HEK293T (cell line): Measurements from ENCODE around the gene PCSK2.

Source experiments
- CTCF ChIA-PET: fragments of 350-600 bp; formaldehyde crosslinking; extraction: SDS; loops from one replicate; lab custom pipeline; 2021; ENCODE audit warnings: antibody characterized with exemption, inconsistent platforms; lab: Yijun Ruan, JAX
- POLR2A ChIA-PET: fragments of 350-600 bp; formaldehyde crosslinking; extraction: SDS; loops from one replicate; lab custom pipeline; 2020; ENCODE audit warnings: antibody characterized with exemption, inconsistent platforms; lab: Yijun Ruan, JAX
- DNase-seq: peaks from one replicate; pipeline ENCODE4 v3.0.0; 2012; ENCODE audit warnings: mixed read lengths; ENCODE audit errors: extremely low spot score
- ARNT ChIP-seq: fragments of 450-650 bp; IDR thresholded peaks from 2 replicates; pipeline ENCODE4 v1.6.1; 2017; ENCODE audit warnings: mild to moderate bottlenecking
- BHLHE40 ChIP-seq: fragments of 450-650 bp; IDR thresholded peaks from 2 replicates; pipeline ENCODE4 v1.6.1; 2016; ENCODE audit warnings: mild to moderate bottlenecking, moderate library complexity, borderline replicate concordance
- CTBP1 ChIP-seq: fragments of 450-650 bp; IDR thresholded peaks from 2 replicates; pipeline ENCODE4 v1.6.1; 2016; ENCODE audit warnings: borderline replicate concordance
- ELF4 ChIP-seq: fragments of 450-650 bp; IDR thresholded peaks from 2 replicates; pipeline ENCODE4 v1.6.1; 2017; ENCODE audit warnings: antibody characterized with exemption
- FOXA1 ChIP-seq: fragments of 450-650 bp; IDR thresholded peaks from 2 replicates; pipeline ENCODE4 v1.6.1; 2016; ENCODE audit warnings: mild to moderate bottlenecking
- FOXK2 ChIP-seq: fragments of 450-650 bp; IDR thresholded peaks from 2 replicates; pipeline ENCODE4 v1.6.1; 2016; ENCODE audit warnings: mild to moderate bottlenecking
- FOXM1 ChIP-seq: fragments of 450-650 bp; IDR thresholded peaks from 2 replicates; pipeline ENCODE4 v1.6.1; 2017; ENCODE audit warnings: mild to moderate bottlenecking, borderline replicate concordance
- HDGF ChIP-seq: fragments of 450-650 bp; IDR thresholded peaks from 2 replicates; pipeline ENCODE4 v1.6.1; 2017; ENCODE audit warnings: antibody characterized with exemption, borderline replicate concordance
- L3MBTL2 ChIP-seq: fragments of 450-650 bp; conservative IDR thresholded peaks from 2 replicates; pipeline ENCODE4 v1.6.1; 2016; ENCODE audit warnings: mild to moderate bottlenecking
- LEF1 ChIP-seq: fragments of 450-650 bp; IDR thresholded peaks from 2 replicates; pipeline ENCODE4 v1.6.1; 2017; ENCODE audit warnings: mild to moderate bottlenecking, borderline replicate concordance
- NFRKB ChIP-seq: fragments of 450-650 bp; IDR thresholded peaks from 2 replicates; pipeline ENCODE4 v1.6.1; 2016; ENCODE audit warnings: mild to moderate bottlenecking, moderate library complexity
- SP1 ChIP-seq: fragments of 450-650 bp; IDR thresholded peaks from 2 replicates; pipeline ENCODE4 v1.6.1; 2017
- SUZ12 ChIP-seq: fragments of 450-650 bp; IDR thresholded peaks from 2 replicates; pipeline ENCODE4 v1.6.1; 2016; ENCODE audit warnings: mild to moderate bottlenecking
- TARDBP ChIP-seq: fragments of 450-650 bp; IDR thresholded peaks from 2 replicates; pipeline ENCODE4 v1.6.1; 2016
- ZNF384 ChIP-seq: fragments of 450-650 bp; IDR thresholded peaks from 2 replicates; pipeline ENCODE4 v1.6.1; 2016
- TF ChIP-seq, protein P1 (sequence below): fragments of 450-650 bp; IDR thresholded peaks from 2 replicates; pipeline ENCODE4 v1.6.1; 2016

The PCSK2 gene

DNA sequence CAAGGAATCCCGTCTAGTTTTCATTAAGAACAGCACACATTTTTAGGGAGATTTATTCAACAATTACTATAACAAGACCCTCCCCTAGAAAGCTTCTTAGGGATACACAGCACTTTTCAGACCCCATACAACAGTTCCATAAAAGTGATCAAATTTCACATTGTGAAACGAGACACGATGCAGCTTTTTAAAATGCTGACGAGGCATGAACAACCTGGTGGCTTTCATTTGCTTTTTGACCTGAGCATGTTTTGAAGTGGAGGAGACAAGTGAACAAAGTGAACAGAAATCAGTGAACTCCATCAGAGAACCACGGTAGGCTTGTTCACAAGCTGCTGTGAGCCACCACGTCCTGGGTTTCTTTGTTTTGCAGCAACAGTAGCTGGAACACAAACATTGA is 112.2 kb downstream of the PCSK2 start:
- ChIA-PET CTCF (no interaction called here), POLR2A (no interaction called here)
- DNase-seq, result no peak
- TF ChIP-seq L3MBTL2, result no peak
- no peak for TF ChIP-seq HDGF
- no peak for TF ChIP-seq CTBP1
- TF ChIP-seq ELF4, result no peak
- no peak for TF ChIP-seq SUZ12
- no peak for TF ChIP-seq LEF1
- TF ChIP-seq ARNT, result no peak
- no peak for TF ChIP-seq NFRKB
- TF ChIP-seq TARDBP, result no peak
- no peak for TF ChIP-seq SP1
- no peak for TF ChIP-seq FOXM1
- no peak for TF ChIP-seq BHLHE40

DNA sequence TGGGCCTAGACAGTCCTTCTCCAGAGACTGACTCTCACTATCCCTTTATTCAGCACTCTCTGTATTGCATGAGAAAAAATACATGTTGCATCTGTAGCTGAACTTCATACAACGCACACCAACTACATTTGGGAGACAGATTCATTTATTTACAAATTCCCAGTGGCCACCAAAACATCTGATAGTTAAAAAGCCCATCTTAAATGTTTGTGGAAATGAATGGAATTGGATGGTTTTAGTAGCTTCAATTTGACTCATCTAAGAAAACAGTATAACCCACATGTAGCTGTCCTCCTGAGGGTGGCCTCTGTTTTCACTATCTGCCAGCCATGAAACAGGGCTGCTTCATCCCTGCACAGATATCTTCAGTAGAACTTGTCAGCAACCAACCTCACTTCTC is 116.3 kb downstream of the PCSK2 start:
- POLR2A ChIA-PET, result no interaction called here
- no peak for DNase-seq
- CTCF ChIA-PET, result no interaction called here
- TF ChIP-seq CTBP1 (no peak), FOXM1 (no peak), ZNF384 (no peak), FOXA1 (no peak), L3MBTL2 (no peak), BHLHE40 (no peak), SP1 (no peak), SUZ12 (no peak), NFRKB (no peak), FOXK2 (no peak), LEF1 (no peak), ARNT (no peak), ELF4 (no peak), HDGF (no peak)
- TF ChIP-seq, protein P1, sequence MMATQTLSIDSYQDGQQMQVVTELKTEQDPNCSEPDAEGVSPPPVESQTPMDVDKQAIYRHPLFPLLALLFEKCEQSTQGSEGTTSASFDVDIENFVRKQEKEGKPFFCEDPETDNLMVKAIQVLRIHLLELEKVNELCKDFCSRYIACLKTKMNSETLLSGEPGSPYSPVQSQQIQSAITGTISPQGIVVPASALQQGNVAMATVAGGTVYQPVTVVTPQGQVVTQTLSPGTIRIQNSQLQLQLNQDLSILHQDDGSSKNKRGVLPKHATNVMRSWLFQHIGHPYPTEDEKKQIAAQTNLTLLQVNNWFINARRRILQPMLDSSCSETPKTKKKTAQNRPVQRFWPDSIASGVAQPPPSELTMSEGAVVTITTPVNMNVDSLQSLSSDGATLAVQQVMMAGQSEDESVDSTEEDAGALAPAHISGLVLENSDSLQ, result no peak

DNA sequence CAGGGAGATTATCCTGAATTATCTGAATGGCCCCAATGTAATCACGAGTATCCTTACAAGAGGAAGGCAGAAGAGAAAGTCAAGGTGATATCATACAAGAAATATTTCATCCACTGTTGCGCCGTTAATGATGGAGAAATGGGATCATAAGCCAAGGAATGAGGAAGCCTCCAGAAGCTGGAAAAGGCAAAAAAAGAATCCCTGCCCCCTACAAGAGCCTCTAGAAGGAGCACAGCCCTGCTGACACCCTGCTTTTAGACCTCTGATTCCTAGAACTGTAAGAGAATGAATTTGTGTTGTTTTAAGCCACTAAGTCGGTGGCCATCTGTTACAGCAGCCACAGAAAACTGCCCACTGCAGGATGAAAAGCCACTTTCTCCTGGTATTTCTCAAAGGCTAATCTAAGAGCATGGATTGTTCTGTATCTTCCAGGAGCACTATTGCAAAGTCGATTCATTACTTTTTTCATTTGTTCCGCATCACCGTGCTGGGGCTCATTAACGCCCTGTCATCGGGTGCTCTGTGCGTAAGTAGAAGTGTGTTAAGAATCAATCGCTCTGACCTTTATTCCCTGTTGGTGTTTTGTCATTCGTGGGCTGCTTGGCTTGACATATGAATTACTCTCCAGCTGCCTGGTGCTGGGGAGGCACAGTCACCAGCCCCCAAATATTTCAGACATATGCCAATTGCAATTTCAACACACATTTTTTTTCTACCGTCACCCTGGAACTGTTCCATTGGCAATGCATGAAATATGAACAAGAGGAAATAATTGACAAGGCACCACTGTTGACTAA is 117.0 kb downstream of the PCSK2 start:
- POLR2A ChIA-PET, result no interaction called here
- no peak for TF ChIP-seq SUZ12
- TF ChIP-seq FOXM1, result no peak
- TF ChIP-seq CTBP1, result no peak
- TF ChIP-seq LEF1, result no peak
- no peak for TF ChIP-seq L3MBTL2
- no peak for TF ChIP-seq NFRKB
- no peak for TF ChIP-seq ELF4
- TF ChIP-seq HDGF, result no peak
- TF ChIP-seq FOXA1, result no peak
- no peak for TF ChIP-seq ZNF384
- TF ChIP-seq, protein P1, result no peak
- TF ChIP-seq ARNT, result no peak
- no peak for TF ChIP-seq SP1
- no peak for TF ChIP-seq TARDBP
- no peak for TF ChIP-seq FOXK2
- no peak for TF ChIP-seq BHLHE40
- CTCF ChIA-PET, result no interaction called here
- DNase-seq, result no peak

DNA sequence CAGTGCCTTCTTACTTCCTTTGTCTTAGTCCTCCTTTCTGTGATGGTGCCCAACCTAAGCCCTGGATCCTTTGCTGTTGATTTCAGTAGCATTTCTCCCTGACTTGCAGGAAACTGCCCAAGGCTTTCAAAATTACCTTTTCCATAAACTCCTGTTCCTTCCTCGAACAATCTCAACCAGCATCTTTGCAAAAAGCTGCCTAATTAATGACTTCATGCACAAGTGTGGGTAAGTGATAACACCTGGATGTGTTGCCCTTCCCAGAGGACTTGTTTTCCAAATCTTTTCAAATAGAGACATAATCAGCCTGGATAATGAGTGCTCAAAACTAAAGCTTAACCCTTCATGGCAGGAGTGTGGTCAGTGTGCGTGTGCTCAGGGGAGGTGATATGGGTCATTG is 118.0 kb downstream of the PCSK2 start:
- TF ChIP-seq HDGF, result no peak
- TF ChIP-seq SP1, result no peak
- no peak for TF ChIP-seq L3MBTL2
- no peak for TF ChIP-seq NFRKB
- TF ChIP-seq SUZ12, result no peak
- TF ChIP-seq LEF1, result no peak
- TF ChIP-seq ARNT, result no peak
- no peak for TF ChIP-seq FOXA1
- no peak for TF ChIP-seq ZNF384
- TF ChIP-seq CTBP1, result no peak
- TF ChIP-seq FOXM1, result no peak
- TF ChIP-seq ELF4, result no peak
- TF ChIP-seq, protein P1, result no peak
- TF ChIP-seq FOXK2, result no peak
- TF ChIP-seq TARDBP, result no peak
- no peak for TF ChIP-seq BHLHE40
- ChIA-PET CTCF (no interaction called here), POLR2A (no interaction called here)
- no peak for DNase-seq

DNA sequence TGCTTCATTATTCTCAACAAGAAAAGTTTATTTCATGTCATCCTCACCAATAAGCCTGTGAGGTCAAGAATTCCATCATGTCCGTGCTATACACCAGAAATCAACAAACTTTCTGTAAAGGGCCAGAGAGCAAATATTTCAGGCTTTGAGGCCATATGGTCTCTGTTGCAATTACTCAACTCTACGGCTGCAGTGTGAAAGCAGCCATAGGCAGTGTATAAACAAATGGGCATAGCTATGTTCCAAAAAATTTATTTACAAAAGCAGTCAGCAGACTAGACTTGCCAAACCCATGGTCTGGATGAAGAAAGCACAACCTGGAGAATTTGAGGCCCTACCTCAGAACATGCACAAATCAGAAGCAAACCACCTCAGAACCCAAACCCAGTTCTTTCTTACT is 118.5 kb downstream of the PCSK2 start:
- POLR2A ChIA-PET, result no interaction called here
- no peak for TF ChIP-seq BHLHE40
- no peak for TF ChIP-seq FOXK2
- TF ChIP-seq HDGF, result no peak
- TF ChIP-seq FOXA1, result no peak
- TF ChIP-seq FOXM1, result no peak
- no peak for TF ChIP-seq ZNF384
- no peak for TF ChIP-seq LEF1
- TF ChIP-seq CTBP1, result no peak
- TF ChIP-seq NFRKB, result no peak
- TF ChIP-seq ARNT, result no peak
- no peak for TF ChIP-seq L3MBTL2
- TF ChIP-seq, protein P1, result no peak
- TF ChIP-seq TARDBP, result no peak
- no peak for TF ChIP-seq ELF4
- TF ChIP-seq SUZ12, result no peak
- TF ChIP-seq SP1, result no peak
- DNase-seq, result no peak
- CTCF ChIA-PET, result no interaction called here
